Astrocyte (in vitro differentiated cells and primary cell): ENCODE results near the gene IL25.

Experiments used
- CTCF ChIP-seq: IDR thresholded peaks from 2 replicates; pipeline ENCODE4 v1.5.1; 2011; ENCODE audit warnings: low read depth, mild to moderate bottlenecking, inconsistent platforms, low read length, moderate library complexity; ENCODE audit not compliant: insufficient read depth
- EZH2 ChIP-seq: IDR thresholded peaks from 2 replicates; pipeline ENCODE4 v1.6.1; 2012; ENCODE audit warnings: mild to moderate bottlenecking, low read length, inconsistent platforms; ENCODE audit not compliant: insufficient read depth

GRCh38 chr14:23375527-23376251 lies 3.1 kb downstream of the IL25 start:
- no peak for TF ChIP-seq CTCF
- TF ChIP-seq EZH2: no peak
